HG03457 (cell line): ENCODE data around the gene CALD1.

Source experiments
- ATAC-seq: cut with Tn5 transposase; IDR thresholded peaks from one replicate; pipeline ENCODE4 v1.9.1; 2021; ENCODE audit warnings: moderate number of reproducible peaks; ENCODE audit not compliant: unreplicated experiment

The CALD1 gene

GRCh38 chr7:134784251-134785049, 5.0 kb downstream of the CALD1 start:
- no peak for ATAC-seq

- ATAC-seq, result no peak
Measured at GRCh38 chr7:134785842-134786241, 6.4 kb downstream of the CALD1 start.

- ATAC-seq, result no peak
Measured at GRCh38 chr7:134787064-134787463, 7.6 kb downstream of the CALD1 start.

- no peak for ATAC-seq
Measured at GRCh38 chr7:134787720-134788119, 8.3 kb downstream of the CALD1 start.

GRCh38 chr7:134788191-134788590, 8.8 kb downstream of the CALD1 start:
- ATAC-seq, result no peak

- no peak for ATAC-seq
Measured at GRCh38 chr7:134789967-134790685, 10.7 kb downstream of the CALD1 start.

- ATAC-seq, result no peak
Measured at GRCh38 chr7:134792968-134793367, 13.5 kb downstream of the CALD1 start.

GRCh38 chr7:134795231-134795630, 15.8 kb downstream of the CALD1 start:
- no peak for ATAC-seq

- no peak for ATAC-seq
Measured at GRCh38 chr7:134798155-134798554, 18.7 kb downstream of the CALD1 start.

- ATAC-seq, result no peak
Measured at GRCh38 chr7:134799377-134799776, 19.9 kb downstream of the CALD1 start.

- ATAC-seq, result no peak
Measured at GRCh38 chr7:134802762-134803161, 23.3 kb downstream of the CALD1 start.

GRCh38 chr7:134804351-134804750, 24.9 kb downstream of the CALD1 start:
- no peak for ATAC-seq

GRCh38 chr7:134804854-134805253, 25.4 kb downstream of the CALD1 start:
- no peak for ATAC-seq

GRCh38 chr7:134806197-134806596, 26.8 kb downstream of the CALD1 start:
- ATAC-seq, result no peak

GRCh38 chr7:134809616-134810015, 30.2 kb downstream of the CALD1 start:
- no peak for ATAC-seq

GRCh38 chr7:134811765-134812164, 32.3 kb downstream of the CALD1 start:
- no peak for ATAC-seq

- no peak for ATAC-seq
Measured at GRCh38 chr7:134813663-134814396, 34.4 kb downstream of the CALD1 start.

- no peak for ATAC-seq
Measured at GRCh38 chr7:134814730-134815364, 35.4 kb downstream of the CALD1 start.

- ATAC-seq, result no peak
Measured at GRCh38 chr7:134818613-134819345, 39.3 kb downstream of the CALD1 start.

GRCh38 chr7:134819401-134819800, 40.0 kb downstream of the CALD1 start:
- no peak for ATAC-seq
